Measurements from ENCODE around the gene PANX1.

DNA sequence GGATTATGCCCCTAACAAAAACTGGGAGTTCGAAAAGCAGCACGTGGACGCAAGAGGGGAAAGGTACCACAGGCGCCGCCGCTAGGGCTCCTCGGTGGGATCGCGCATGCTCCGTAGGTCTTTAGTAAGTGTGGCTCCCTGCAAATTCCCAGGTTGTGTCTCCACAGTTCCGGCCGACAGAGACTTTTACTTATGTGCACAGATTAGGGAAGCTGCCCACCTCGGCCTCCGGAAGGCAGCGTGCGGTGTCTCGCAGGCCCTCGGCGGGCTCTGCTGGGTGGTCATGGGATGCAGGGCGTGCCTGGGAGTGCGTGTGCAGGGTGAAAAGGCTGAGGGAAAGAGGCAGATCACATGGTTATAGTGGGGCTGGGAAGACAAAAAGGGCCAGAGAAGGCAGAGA lies 39.7 kb upstream of the PANX1 start:
- TF ChIP-seq, protein P1, sequence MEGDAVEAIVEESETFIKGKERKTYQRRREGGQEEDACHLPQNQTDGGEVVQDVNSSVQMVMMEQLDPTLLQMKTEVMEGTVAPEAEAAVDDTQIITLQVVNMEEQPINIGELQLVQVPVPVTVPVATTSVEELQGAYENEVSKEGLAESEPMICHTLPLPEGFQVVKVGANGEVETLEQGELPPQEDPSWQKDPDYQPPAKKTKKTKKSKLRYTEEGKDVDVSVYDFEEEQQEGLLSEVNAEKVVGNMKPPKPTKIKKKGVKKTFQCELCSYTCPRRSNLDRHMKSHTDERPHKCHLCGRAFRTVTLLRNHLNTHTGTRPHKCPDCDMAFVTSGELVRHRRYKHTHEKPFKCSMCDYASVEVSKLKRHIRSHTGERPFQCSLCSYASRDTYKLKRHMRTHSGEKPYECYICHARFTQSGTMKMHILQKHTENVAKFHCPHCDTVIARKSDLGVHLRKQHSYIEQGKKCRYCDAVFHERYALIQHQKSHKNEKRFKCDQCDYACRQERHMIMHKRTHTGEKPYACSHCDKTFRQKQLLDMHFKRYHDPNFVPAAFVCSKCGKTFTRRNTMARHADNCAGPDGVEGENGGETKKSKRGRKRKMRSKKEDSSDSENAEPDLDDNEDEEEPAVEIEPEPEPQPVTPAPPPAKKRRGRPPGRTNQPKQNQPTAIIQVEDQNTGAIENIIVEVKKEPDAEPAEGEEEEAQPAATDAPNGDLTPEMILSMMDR (conservative IDR thresholded peaks at IDR 0.05; ENCODE audit: low read depth, low read length), result no peak
- no peak for TF ChIP-seq EZH2 (IDR thresholded peaks at IDR 0.05; ENCODE audit: low read length, unreplicated experiment)
